UCSD-AML1 (cell line): ENCODE data around the gene ACKR3.

ENCODE experiments used
- DNase-seq: peaks from one replicate; lab custom pipeline; 2025; ENCODE audit not compliant: unreplicated experiment; lab: John Stamatoyannopoulos, UW

The ACKR3 gene

GRCh38 chr2:236628256-236628901 is 58.8 kb downstream of the ACKR3 start:
- no peak for DNase-seq

DNA sequence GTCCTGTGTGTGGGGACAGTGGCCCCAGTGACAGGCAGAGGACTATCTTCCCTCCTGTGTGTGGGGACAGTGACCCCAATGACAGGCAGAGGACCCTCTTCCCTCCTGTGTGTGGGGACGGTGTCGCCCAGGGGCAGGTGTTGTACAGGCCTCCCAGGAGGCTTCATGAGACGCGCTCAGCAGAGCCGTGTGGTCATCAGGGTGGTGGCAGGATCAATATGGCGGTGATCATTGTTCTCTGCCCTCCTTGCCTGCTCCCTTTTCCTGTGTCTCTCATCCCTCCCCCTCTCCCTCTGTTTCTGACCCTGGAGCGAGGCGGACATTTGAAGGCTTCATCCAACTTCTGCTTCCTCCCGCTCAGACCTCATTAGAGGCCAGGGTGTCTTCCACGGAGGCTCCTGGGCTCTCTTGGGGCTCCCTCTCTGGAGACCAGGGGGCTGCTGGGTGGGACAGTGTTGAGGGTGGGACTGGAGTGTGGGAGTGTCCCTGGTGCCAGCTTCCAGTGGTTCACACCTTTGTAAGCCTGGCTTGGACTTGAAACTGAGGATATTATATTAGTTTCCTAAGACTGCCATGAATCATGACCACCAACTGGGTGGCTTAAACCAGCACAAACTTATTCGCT is 59.5 kb downstream of the ACKR3 start:
- DNase-seq, result no peak

- no peak for DNase-seq
Observed at GRCh38 chr2:236629961-236630872, 60.6 kb downstream of the ACKR3 start.

- no peak for DNase-seq
Observed at GRCh38 chr2:236631281-236631855, 61.7 kb downstream of the ACKR3 start.

GRCh38 chr2:236631856-236632291 is 62.2 kb downstream of the ACKR3 start:
- DNase-seq, result no peak
